ENCODE data around the gene RIPOR3. TPM values are rescaled to one million over a fixed set of nuclear protein-coding genes. Genes with fewer than 3 reads are reported as not detected.
"Not testable (repeated sequence)": the region's sequence is repeated elsewhere in the genome, so short reads cannot be mapped to it uniquely, and the experiment has no call there.

The RIPOR3 gene
- total RNA-seq, 1 donor: 6.5 TPM

GRCh38 chr20:50607436-50607835 lies 83.9 kb downstream of the RIPOR3 start:
- H3K4me3 ChIP-seq (ENCODE audit: low read depth, low read length): no peak overlapping the region
- no peak for DNase-seq (ENCODE audit: low read depth)
- no peak for TF ChIP-seq CTCF (IDR thresholded peaks at IDR 0.05; ENCODE audit: insufficient read depth, low read length)

- no peak for TF ChIP-seq CTCF (IDR thresholded peaks at IDR 0.05; ENCODE audit: insufficient read depth, low read length)
- DNase-seq (ENCODE audit: low read depth): no peak
- H3K4me3 ChIP-seq (ENCODE audit: low read depth, low read length): no peak overlapping the region
These were observed 86.2 kb downstream of the RIPOR3 start for GRCh38 chr20:50605136-50605535.

GRCh38 chr20:50604451-50604850 lies 86.9 kb downstream of the RIPOR3 start:
- no peak for TF ChIP-seq CTCF (IDR thresholded peaks at IDR 0.05; ENCODE audit: insufficient read depth, low read length)
- DNase-seq (ENCODE audit: low read depth): no peak
- H3K4me3 ChIP-seq (ENCODE audit: low read depth, low read length): no peak overlapping the region

GRCh38 chr20:50602432-50603088 lies 88.8 kb downstream of the RIPOR3 start:
- no peak overlapping the region for H3K4me3 ChIP-seq (ENCODE audit: low read depth, low read length)
- DNase-seq (ENCODE audit: low read depth): no peak
- no peak for TF ChIP-seq CTCF (IDR thresholded peaks at IDR 0.05; ENCODE audit: insufficient read depth, low read length)

- H3K4me3 ChIP-seq (ENCODE audit: low read depth, low read length): no peak overlapping the region
- no peak for DNase-seq (ENCODE audit: low read depth)
- no peak for TF ChIP-seq CTCF (IDR thresholded peaks at IDR 0.05; ENCODE audit: insufficient read depth, low read length)
These were observed 89.6 kb downstream of the RIPOR3 start for GRCh38 chr20:50601511-50602431.

GRCh38 chr20:50600281-50600895 lies 91.0 kb downstream of the RIPOR3 start:
- DNase-seq (ENCODE audit: low read depth): no peak
- TF ChIP-seq CTCF (IDR thresholded peaks at IDR 0.05; ENCODE audit: insufficient read depth, low read length): no peak
- H3K4me3 ChIP-seq (ENCODE audit: low read depth, low read length): no peak overlapping the region

GRCh38 chr20:50598768-50599167 lies 92.6 kb downstream of the RIPOR3 start:
- not testable (repeated sequence) for H3K4me3 ChIP-seq (ENCODE audit: low read depth, low read length); DNase-seq (ENCODE audit: low read depth)

Measured in fibroblast of the aortic adventitia (primary cell).